ENCODE results near the gene RAB11FIP3.

RAB11FIP3 gene

GRCh38 chr16:444027-444426, 18.6 kb downstream of the RAB11FIP3 start:
- no peak for TF ChIP-seq Cebpa-rat (IDR thresholded peaks at IDR 0.05)
- Histone ChIP-seq H3K27me3 (no peaks in the 10 kb centered on the region), H3K9ac (no peak overlapping the region), H3K36me3 (peaks cover 66% of the 10 kb centered on the region), H4K20me1 (peaks cover 95% of the 10 kb centered on the region), H3K4me3 (no peak overlapping the region), H3K4me1 (peaks cover 68% of the 10 kb centered on the region), H3K4me2 (no peak overlapping the region), H3K27ac (no peak overlapping the region), H3K9me3 (no peaks in the 10 kb centered on the region)

GRCh38 chr16:445566-445965, 20.1 kb downstream of the RAB11FIP3 start:
- TF ChIP-seq Cebpa-rat (IDR thresholded peaks at IDR 0.05), result no peak
- Histone ChIP-seq H3K9me3 (no peaks in the 10 kb centered on the region), H3K27ac (no peak overlapping the region), H3K27me3 (no peaks in the 10 kb centered on the region), H4K20me1 (peaks cover 95% of the 10 kb centered on the region), H3K36me3 (peaks cover 63% of the 10 kb centered on the region), H3K4me1 (peaks cover 71% of the 10 kb centered on the region), H3K9ac (no peak overlapping the region), H3K4me3 (no peak overlapping the region), H3K4me2 (no peak overlapping the region)

- Histone ChIP-seq H4K20me1 (peaks cover 87% of the 10 kb centered on the region), H3K9me3 (no peaks in the 10 kb centered on the region), H3K9ac (no peak overlapping the region), H3K4me3 (no peak overlapping the region), H3K4me1 (peaks cover 45% of the 10 kb centered on the region), H3K27me3 (no peaks in the 10 kb centered on the region), H3K4me2 (0 out of 2 replicates have a peak overlapping the region, but pooled peaks have one; percentile 9), H3K36me3 (peaks cover 37% of the 10 kb centered on the region), H3K27ac (no peak overlapping the region)
- TF ChIP-seq Cebpa-rat (IDR thresholded peaks at IDR 0.05), result no peak
Measured at GRCh38 chr16:450385-450784, 24.9 kb downstream of the RAB11FIP3 start.

- TF ChIP-seq Cebpa-rat (IDR thresholded peaks at IDR 0.05), result no peak
- no peak overlapping the region for H3K27ac ChIP-seq
Measured at GRCh38 chr16:450785-451512, 25.5 kb downstream of the RAB11FIP3 start.

GRCh38 chr16:454397-454940, 29.0 kb downstream of the RAB11FIP3 start:
- TF ChIP-seq Cebpa-rat (IDR thresholded peaks at IDR 0.05), result no peak
- H3K27me3 ChIP-seq, result no peaks in the 10 kb centered on the region
- H3K4me3 ChIP-seq, result no peak overlapping the region
- H3K4me2 ChIP-seq, result no peak overlapping the region
- no peak overlapping the region for H3K9ac ChIP-seq
- H3K36me3 ChIP-seq, result peaks cover 20% of the 10 kb centered on the region; the same call in 1 of the 2 replicates
- H3K9me3 ChIP-seq, result no peaks in the 10 kb centered on the region
- H3K27ac ChIP-seq, result no peak overlapping the region
- H3K4me1 ChIP-seq, result peaks cover 51% of the 10 kb centered on the region
- H4K20me1 ChIP-seq, result peaks cover 92% of the 10 kb centered on the region

More at GRCh38 chr16:450785-451512, 25.5 kb downstream of the RAB11FIP3 start:
- Histone ChIP-seq H3K27me3 (no peaks in the 10 kb centered on the region), H3K4me2 (no peak overlapping the region), H3K4me1 (peaks cover 39% of the 10 kb centered on the region), H3K36me3 (peaks cover 43% of the 10 kb centered on the region), H4K20me1 (peaks cover 87% of the 10 kb centered on the region), H3K9me3 (no peaks in the 10 kb centered on the region), H3K9ac (no peak overlapping the region), H3K4me3 (no peak overlapping the region)

- H3K4me2 ChIP-seq, result no peak overlapping the region
- TF ChIP-seq Cebpa-rat (IDR thresholded peaks at IDR 0.05), result no peak
- peaks cover 92% of the 10 kb centered on the region for H4K20me1 ChIP-seq
- no peaks in the 10 kb centered on the region for H3K27me3 ChIP-seq
- peaks cover 41% of the 10 kb centered on the region for H3K4me1 ChIP-seq
- no peak overlapping the region for H3K9ac ChIP-seq
- peaks cover 16% of the 10 kb centered on the region for H3K36me3 ChIP-seq
- no peaks in the 10 kb centered on the region for H3K9me3 ChIP-seq
- no peak overlapping the region for H3K4me3 ChIP-seq
- no peak overlapping the region for H3K27ac ChIP-seq
Measured at GRCh38 chr16:455453-455852, 30.0 kb downstream of the RAB11FIP3 start.

- Histone ChIP-seq H3K27me3 (no peaks in the 10 kb centered on the region), H3K4me3 (no peak overlapping the region), H3K4me1 (peaks cover 40% of the 10 kb centered on the region), H3K9ac (no peak overlapping the region), H3K4me2 (no peak overlapping the region), H3K27ac (no peak overlapping the region), H3K36me3 (peaks cover 27% of the 10 kb centered on the region), H3K9me3 (no peaks in the 10 kb centered on the region), H4K20me1 (peaks cover 94% of the 10 kb centered on the region)
- TF ChIP-seq Cebpa-rat (IDR thresholded peaks at IDR 0.05), result no peak
Measured at GRCh38 chr16:456891-457483, 31.5 kb downstream of the RAB11FIP3 start.

GRCh38 chr16:457732-458400, 32.4 kb downstream of the RAB11FIP3 start:
- H3K4me2 ChIP-seq, result peak overlapping the region; percentile 70
- no peaks in the 10 kb centered on the region for H3K9me3 ChIP-seq
- peak overlapping the region; percentile 67 for H3K27ac ChIP-seq
- TF ChIP-seq Cebpa-rat (IDR thresholded peaks at IDR 0.05), result no peak
- H3K36me3 ChIP-seq, result peaks cover 36% of the 10 kb centered on the region
- H3K27me3 ChIP-seq, result no peaks in the 10 kb centered on the region
- H3K4me1 ChIP-seq, result peaks cover 40% of the 10 kb centered on the region
- no peak overlapping the region for H3K4me3 ChIP-seq
- peak overlapping the region; percentile 51; the same call in 1 of the 2 replicates for H3K9ac ChIP-seq
- peaks cover 99% of the 10 kb centered on the region for H4K20me1 ChIP-seq

- Histone ChIP-seq H3K9me3 (no peaks in the 10 kb centered on the region), H3K27me3 (no peaks in the 10 kb centered on the region), H4K20me1 (peaks cover 100% of the 10 kb centered on the region), H3K27ac (no peak overlapping the region), H3K4me3 (no peak overlapping the region), H3K4me2 (no peak overlapping the region), H3K36me3 (peaks cover 54% of the 10 kb centered on the region), H3K4me1 (peaks cover 33% of the 10 kb centered on the region), H3K9ac (no peak overlapping the region)
- no peak for TF ChIP-seq Cebpa-rat (IDR thresholded peaks at IDR 0.05)
Measured at GRCh38 chr16:459761-460160, 34.3 kb downstream of the RAB11FIP3 start.

GRCh38 chr16:460787-461186, 35.3 kb downstream of the RAB11FIP3 start:
- Histone ChIP-seq H3K9me3 (no peaks in the 10 kb centered on the region), H3K4me2 (no peak overlapping the region), H3K4me1 (peaks cover 42% of the 10 kb centered on the region), H3K36me3 (peaks cover 56% of the 10 kb centered on the region), H3K27ac (no peak overlapping the region), H3K9ac (no peak overlapping the region), H3K4me3 (no peak overlapping the region), H3K27me3 (no peaks in the 10 kb centered on the region), H4K20me1 (peaks cover 100% of the 10 kb centered on the region)
- no peak for TF ChIP-seq Cebpa-rat (IDR thresholded peaks at IDR 0.05)

Measured in BLaER1 (cell line).